Measurements from ENCODE around the gene CTNND2. TPM values are rescaled to one million over a fixed set of nuclear protein-coding genes. Genes with fewer than 3 reads are reported as not detected.

Gene CTNND2, protein sequence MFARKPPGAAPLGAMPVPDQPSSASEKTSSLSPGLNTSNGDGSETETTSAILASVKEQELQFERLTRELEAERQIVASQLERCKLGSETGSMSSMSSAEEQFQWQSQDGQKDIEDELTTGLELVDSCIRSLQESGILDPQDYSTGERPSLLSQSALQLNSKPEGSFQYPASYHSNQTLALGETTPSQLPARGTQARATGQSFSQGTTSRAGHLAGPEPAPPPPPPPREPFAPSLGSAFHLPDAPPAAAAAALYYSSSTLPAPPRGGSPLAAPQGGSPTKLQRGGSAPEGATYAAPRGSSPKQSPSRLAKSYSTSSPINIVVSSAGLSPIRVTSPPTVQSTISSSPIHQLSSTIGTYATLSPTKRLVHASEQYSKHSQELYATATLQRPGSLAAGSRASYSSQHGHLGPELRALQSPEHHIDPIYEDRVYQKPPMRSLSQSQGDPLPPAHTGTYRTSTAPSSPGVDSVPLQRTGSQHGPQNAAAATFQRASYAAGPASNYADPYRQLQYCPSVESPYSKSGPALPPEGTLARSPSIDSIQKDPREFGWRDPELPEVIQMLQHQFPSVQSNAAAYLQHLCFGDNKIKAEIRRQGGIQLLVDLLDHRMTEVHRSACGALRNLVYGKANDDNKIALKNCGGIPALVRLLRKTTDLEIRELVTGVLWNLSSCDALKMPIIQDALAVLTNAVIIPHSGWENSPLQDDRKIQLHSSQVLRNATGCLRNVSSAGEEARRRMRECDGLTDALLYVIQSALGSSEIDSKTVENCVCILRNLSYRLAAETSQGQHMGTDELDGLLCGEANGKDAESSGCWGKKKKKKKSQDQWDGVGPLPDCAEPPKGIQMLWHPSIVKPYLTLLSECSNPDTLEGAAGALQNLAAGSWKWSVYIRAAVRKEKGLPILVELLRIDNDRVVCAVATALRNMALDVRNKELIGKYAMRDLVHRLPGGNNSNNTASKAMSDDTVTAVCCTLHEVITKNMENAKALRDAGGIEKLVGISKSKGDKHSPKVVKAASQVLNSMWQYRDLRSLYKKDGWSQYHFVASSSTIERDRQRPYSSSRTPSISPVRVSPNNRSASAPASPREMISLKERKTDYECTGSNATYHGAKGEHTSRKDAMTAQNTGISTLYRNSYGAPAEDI (N-terminal part only)
- not detected in 2 replicates for total RNA-seq

DNA sequence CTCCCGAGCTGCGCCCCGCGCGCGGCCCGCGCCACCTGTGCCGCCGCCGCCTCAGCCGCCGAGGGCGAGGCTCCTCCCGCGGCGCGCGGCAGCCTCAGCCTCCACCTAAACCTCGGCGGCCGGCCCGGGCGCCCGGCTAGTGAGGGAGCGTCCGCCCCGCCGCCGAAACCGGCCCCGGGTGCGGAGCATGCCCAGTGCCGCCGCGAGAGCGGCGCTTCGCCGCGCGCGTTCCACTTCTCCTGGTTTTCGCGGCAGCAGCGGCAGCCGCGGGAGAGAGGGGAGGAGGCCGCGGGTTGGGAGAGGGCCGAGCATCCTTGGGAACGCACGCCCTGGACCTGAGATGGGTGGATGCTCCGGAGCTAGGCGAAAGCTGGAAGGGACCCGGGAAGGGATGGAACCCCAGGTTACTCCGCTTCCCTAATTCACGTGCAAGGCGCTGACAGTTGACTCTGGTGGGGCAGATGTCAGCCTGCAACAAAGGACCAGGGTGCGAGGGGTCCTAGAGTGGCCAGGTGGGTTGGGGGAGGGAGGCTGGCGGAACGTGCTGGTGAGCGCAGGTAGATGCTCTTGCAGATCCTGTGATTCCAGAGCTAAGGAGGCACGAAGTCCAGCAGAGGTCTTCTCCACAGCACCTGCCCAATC is at the start of gene CTNND2:
Gene CTNND2, minus strand, starts transcription at position 182 of the 642 bp plus-strand sequence. CDS start 593 bp downstream, outside the sequence.
- DNase-seq = peak; percentile 5

DNA sequence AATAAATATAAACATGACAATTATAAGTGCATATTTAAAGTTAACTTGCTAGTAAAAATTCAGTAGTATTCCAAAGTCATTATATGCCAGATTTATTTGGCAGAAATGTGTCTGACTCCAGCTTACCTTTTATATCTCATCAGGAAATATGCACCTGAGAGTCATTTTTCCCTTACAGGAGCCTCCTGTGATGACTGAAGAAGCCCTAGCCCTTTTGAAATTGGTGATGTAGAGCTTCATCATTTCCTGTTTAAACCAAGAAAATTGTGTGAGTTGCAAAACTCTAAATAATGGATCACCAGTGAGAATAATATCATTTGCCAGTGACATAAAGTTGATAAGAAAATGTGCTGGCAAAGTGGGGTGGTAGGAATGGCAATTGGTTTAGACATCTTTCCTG is 42.1 kb upstream of the CTNND2 start:
- no peak for DNase-seq

DNA sequence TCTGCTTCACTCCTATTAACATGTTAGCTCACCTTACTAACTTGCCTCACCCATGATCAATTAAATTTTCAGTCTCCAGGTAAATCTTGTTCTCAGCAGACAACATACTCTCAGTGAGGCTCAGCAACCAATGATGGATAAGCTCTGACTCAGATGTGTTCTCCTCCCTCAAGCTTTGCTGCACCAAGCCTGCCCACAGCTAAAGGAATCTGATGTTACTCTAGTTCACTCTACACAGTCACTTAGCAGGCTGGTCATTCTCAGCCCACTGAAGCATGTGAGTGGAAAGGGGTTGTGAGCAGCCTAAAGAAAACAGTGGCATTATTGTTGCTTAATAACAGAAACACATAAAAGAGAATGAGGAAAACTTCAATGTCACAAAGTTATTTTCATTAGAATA is 37.3 kb upstream of the CTNND2 start:
- DNase-seq = no peak

DNA sequence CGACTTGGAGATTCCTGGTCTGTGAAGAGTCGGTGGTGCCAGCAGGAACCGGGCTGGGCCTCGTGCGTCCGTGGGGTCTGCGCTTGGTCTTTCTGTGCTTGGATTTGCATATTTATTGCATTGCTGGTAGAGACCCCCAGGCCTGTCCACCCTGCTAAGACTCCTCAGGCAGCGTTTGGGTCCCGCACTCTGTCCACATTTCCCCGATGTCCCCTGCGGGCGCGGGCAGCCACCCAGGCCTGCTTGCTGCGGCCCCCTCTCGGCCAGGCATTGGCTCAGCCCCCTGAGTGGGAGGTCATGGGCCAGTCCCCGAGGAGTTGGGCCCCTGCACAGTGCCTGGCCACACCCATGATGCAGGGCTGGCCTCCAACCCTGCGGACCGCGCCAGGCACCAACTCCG is 27.4 kb upstream of the CTNND2 start:
- no peak for DNase-seq

DNA sequence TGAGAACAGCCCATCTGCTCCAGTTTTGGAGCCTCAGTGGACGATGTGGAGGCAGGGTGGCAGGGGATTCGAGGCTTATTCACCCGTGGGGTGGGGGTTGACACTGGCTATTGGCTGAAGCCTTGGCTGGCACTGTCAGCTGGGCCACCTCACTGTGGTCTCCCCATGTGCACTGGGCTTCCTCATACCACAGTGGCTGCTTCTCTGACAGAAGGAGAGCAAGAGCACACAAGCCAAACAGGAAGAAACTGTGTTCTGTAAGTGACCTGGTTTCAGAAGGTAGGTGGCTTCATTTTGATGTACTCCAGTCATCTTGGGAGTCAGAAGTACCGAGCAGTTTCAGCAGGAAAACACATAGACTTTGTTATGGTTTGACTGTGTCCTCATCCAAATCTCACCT is 24.7 kb upstream of the CTNND2 start:
- DNase-seq = no peak

DNA sequence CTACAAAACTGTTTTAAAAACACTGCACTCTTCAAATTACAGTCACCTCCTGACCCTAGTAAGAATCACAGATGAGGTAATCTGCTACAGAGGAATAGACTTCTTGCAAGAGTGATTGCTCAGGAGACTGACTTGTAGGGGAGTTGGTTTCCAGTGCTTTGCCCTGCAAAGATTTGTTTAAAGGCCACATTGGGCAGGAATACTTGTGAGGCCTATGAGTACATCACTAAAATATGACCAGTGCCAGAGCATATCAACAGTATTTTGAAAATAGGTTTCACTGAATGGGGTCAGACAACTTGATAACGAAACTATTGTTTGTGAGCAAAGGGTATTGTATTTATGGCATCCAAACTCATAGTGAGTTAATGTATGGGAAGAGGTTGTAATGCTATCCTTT is 21.5 kb upstream of the CTNND2 start:
- DNase-seq = no peak

DNA sequence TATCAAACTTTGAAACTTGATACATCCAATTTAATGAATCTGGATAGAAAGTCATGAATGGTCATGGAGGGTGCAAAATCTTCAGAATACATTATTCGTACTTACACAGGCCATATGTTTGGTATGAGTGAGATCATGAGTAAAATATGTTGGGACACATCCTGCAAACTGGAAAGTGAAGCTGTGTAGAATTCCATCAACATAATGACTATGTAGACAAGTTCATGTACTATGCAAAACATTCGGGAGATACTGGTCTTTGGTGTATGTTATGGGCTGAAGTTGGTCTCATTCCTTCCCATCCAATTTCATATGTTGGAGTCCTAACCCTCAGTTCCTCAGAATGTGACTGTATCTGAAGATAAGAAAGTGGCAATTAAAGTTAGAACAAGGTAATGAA is 18.1 kb upstream of the CTNND2 start:
- DNase-seq = no peak

DNA sequence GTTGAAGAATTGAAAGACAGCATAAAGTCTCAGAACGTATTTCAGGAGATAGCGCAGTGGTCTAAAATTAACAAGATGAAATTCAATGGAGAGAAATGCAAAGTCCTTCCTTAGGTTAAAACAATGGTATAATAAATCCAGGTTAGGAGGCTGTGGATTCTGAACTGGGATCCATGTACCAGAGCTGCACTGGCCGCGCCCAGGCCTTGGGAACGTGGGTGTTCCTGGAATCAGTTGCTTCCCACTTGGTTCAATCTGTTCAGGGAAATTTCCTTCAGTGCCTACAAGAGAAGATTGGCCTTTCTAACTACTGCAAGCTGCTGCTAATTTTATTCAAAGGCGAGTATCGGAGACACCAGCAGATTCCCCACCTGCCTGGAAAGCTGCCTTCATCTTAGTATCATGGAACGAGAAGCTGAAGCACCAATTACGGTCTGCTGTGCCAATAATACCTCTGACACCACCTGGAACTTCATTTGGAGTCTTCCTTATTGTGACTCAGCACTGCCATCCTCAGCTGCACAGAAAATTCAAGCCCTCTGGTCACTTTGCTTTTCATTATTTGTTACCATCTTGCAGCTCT is 14.3 kb upstream of the CTNND2 start:
- DNase-seq = no peak

DNA sequence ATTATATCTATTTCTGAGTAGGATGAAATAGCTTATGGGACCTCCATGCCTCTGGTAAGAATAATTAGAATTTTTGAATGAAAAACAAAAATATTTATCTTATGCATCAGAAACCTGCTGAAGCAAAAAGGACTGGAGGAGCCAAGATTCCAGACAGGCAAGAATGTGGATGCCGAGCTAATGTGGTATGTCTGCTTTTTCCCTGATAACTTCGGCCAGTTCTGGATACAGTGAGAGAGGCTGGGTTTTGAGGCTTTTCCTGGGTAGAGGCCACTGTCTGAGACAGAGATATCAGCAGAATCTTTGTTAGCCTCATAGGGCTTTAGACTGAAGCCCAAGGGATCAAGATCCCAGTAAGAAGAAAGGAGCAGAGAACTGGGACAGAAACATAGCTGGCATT is 5.2 kb upstream of the CTNND2 start:
- no peak for DNase-seq

DNA sequence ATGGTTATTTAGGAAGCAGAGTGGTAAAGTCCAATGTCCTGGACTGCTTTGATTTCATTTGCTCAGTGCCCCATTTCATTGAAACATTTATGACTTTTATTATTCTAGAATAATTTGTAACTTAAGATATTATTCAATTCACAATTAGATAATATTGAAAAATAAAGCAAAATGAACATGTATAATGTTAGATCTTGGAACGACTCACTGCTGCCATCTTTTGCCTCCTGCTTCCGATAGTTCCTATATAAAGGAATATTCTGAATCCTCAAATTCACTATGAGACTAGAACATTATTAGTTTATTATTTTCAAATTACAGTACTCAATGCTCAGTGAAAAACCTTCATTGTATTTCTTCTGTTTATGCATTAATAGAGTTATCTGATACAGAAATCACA is 2.3 kb upstream of the CTNND2 start:
- no peak for DNase-seq

DNA sequence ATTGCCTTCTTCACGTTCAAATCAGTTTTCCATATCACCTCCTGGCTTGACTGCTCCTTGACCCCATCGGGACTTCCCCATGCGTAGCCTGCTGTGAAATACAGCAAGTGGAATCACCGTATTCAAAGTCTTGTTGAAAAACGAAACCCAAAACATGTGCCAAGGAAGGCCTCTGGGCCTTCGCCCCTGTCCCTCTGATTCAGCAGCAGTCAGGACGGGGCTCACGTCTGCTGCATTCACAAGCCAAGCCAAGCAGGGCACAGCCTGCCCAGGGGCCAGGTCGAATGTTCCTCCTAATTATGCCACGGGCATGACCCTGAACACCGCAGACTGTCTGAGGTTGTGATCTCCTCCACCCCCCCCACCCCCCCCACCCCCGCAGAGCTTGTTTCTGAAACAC is 960 bp upstream of the CTNND2 start:
- no peak for DNase-seq

DNA sequence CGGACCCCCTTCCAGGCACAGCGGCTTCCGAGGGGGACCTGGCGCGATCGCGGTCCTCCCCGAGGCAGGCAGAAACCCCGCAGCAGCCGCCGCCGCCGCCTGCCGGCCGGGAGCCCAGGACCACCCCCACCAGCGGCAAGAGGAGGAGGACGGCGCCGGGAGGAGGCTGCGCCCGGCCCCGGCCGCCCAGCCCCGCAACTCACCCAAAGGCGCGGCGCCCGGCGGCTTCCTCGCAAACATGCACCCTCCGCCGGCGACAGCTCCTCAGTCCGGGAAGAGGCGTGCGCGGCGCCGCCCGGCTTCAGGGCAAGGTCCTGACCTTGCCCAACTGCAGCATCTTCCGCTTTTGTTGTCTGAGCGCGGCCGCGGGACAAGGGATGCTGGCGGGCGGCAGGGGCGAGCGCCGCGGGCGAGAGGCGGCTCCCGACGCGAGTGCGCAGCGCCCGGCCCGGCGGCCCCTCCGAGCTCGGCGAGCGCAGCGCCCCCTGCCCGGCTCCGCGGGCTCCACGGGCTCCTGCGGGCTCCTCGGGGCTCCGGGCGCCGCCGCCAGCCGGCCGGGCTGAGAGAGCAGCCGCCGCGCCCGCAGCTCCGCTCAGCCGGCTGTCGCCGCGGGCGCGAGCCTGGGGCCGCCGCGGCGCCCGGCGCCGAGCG is 507 bp downstream of the CTNND2 start:
- peak; percentile 16 for DNase-seq

DNA sequence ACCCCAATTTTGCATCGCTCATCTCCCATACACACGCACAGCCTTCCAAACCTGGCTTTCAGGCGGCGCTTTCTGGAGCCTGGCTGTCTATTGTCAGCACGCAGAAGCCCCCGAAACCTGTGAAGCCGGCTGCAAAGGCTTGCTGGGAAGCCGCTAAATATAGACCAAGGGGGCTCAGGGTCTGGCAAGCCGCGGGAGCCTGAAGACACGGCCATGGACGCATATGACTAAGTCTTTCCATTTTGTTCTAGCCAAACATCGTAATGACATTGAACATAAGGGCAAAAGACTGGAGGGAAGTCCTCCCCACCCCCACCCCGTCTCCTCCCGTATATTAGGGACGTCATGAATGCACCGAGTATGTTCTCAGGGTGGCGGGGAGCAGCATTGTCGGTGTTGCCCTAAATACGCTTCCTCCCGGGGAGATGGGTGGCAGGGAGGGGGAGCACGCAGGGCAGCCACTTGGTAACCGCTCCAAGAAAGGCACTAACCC is 1.1 kb downstream of the CTNND2 start:
- no peak for DNase-seq

DNA sequence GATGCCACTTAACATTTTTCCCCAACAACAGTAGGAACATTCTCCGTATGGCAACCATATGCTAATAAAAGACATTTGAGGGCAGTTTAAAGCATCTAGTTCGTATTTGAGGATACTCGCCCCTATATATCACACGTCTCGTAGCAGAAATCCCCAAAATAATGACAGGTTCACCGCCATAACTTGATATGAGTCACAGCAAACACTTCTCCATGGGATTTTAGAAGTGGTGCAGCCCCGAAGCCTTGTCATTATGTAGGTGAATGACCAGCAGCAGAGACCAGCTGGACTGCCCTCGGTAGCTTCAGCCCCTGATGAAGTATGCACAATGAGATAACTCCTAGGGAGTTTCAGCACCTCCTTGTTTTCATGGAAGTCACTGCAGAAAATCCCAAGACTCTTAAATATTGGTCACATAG is 2.0 kb downstream of the CTNND2 start:
- no peak for DNase-seq

DNA sequence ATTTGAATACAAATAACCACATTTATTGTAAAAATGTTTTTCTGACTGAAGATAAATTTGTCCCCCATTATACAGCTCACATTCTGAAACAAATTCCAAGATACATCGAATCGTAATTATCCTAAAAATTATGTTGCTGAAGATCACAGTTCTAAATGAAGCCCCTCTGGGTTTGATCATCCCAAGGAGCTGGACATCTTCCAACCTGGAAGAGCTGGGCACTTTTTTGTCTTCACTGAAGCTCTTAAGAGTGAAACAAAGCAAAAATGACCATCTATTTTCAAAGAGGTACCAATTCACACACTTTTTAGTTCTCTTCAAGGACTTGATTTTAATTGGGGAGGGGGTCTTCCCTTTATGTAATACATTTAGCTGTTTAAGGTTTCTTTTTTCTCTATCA is 5.5 kb downstream of the CTNND2 start:
- no peak for DNase-seq

DNA sequence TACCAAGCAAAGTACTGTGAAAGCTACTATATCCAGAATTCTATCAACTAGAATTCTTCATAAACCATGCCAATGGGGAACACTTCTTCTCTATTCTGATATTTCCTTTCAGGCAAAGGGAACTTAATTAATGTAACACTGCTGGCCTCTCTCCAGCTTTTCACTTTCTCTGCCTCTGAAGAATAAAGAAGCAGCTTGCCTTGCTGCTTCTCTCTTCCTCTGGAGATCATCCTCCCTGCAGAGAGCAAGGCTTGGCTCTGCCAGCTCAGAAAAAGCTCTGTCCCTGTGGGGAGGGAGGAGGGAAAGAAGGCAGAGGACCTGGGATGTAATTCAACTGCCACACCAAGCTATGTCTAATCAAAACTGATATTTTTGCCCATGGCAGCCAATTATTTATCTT is 6.5 kb downstream of the CTNND2 start:
- no peak for DNase-seq

DNA sequence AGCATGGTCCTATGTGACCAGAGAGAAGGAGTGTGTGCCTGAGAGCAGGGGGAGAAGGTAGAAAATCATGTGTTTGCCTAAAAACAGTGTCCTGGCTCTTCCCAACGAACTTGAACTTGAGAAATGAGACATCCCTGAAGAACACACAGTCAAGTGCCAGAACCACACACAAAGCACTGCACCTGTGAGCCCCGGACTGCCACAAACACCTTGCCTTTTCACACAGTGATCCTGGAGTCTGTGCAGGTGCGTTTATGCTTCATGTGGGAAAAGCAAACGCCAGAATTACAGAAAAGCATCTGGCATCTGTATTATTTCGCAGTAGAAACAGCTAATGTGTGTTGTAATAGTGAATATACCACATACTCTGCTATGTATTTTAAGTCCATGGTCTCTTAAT is 9.3 kb downstream of the CTNND2 start:
- DNase-seq = no peak

DNA sequence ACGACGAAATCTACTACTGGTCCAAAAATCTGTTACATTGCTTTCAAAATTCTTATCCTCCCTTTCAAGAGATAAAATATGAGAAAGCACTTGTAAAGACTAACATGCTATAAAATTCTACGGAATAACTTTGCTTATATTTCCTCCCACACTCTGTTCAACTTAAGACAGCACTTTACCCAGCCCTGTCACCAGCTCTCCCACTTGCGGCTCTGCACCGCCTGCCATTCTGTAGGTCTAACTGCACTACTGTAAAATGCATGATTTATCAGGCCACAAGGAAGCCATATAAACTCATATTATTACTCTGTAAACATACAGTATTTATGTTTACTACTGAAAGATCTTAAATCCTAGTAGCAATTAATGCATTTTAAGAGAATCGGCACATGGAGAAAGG is 11.4 kb downstream of the CTNND2 start:
- DNase-seq = no peak

DNA sequence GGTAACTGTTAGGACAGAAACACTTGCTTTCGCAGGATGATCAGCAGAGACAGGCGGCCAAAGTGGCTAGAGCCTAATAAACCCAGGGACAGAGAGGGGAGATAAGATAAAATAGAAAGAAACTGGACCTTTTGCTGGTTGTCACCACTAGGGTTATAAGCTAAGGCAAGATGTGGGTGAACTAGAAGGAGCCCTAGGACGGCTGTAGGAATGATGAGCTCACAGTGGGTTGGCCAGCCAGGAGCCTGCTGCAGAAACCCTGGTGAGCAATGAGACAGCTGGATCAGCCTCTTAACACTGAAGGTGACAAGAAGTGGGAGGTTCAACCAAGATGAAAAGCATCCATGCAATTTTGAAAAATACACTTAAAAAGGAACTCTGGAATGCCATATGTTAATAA is 13.5 kb downstream of the CTNND2 start:
- no peak for DNase-seq

DNA sequence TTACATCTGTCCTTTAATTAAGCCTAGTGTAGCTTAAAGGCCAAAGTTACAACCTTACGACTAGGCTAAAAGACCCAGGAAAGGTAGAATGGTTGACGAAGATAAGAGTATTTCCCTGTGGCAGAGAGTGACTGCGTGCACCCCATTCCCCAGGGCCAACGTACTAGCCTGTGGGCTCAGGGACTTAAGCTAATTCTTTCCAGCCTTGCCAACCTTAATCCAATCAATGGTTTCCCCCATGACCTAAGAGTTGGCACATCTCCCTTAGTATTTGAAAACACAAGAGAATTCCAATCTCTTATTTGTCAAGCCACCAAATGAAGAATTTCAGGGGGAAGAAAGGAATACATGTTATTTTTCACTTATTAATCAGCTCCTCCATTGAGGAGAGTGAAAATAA is 16.0 kb downstream of the CTNND2 start:
- no peak for DNase-seq

DNA sequence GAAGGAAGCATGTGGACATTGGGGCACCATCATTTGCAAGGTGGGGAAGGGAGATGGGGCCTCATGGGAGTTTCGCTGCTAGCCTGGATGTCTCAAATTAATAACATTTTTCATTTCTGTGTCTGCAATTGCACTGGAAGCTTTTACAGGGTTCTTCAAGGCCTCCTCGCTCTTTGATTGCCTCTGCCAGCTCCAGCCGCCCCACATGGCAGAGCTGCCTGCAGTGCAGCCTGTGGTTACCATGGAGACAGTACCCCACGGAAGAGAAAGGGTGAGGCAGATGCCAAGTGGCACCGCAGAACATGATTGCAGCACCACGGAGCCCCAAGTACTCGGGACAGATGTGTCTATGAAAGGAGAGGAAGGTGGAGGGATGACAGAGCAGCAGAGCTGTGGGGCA is 25.4 kb downstream of the CTNND2 start:
- no peak for DNase-seq

DNA sequence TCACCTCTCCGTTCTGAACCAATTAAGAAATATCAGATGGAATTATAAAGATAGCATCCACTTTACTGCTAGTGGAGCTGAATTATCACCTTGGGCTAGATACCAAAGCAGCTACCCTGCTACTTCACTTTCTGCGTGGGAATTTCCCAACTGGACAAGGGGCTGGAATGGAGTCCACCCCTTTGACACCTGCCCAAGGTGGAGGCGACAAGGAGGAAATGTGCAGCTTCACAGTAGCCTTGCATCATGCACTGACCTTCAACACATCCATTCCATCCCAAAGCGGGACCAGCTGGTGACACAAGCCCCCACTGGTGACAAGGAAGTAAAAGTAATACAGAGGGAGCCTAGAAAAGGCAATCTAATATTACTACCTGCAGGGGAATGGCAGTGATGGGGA is 30.7 kb downstream of the CTNND2 start:
- DNase-seq = no peak

Data from dermis blood vessel endothelial cell (primary cell).